Measurements from ENCODE around the gene CCAR1.
"Not testable (repeated sequence)": the region's sequence is repeated elsewhere in the genome, so short reads cannot be mapped to it uniquely, and the experiment has no call there.

CCAR1 gene

GRCh38 chr10:68759967-68760366, 38.9 kb downstream of the CCAR1 start:
- DNase-seq: no peak

GRCh38 chr10:68767407-68767806, 46.4 kb downstream of the CCAR1 start:
- not testable (repeated sequence) for DNase-seq

- no peak for DNase-seq
Observed at GRCh38 chr10:68781613-68782574, 60.9 kb downstream of the CCAR1 start.

GRCh38 chr10:68784476-68784875, 63.4 kb downstream of the CCAR1 start:
- no peak for DNase-seq

GRCh38 chr10:68787813-68788212, 66.8 kb downstream of the CCAR1 start:
- DNase-seq: no peak

- no peak for DNase-seq
Observed at GRCh38 chr10:68790476-68790875, 69.4 kb downstream of the CCAR1 start.

- DNase-seq: no peak
Observed at GRCh38 chr10:68792115-68792514, 71.1 kb downstream of the CCAR1 start.

GRCh38 chr10:68795886-68796532, 75.0 kb downstream of the CCAR1 start:
- DNase-seq: no peak

GRCh38 chr10:68796605-68797004, 75.6 kb downstream of the CCAR1 start:
- DNase-seq: no peak

GRCh38 chr10:68800211-68800610, 79.2 kb downstream of the CCAR1 start:
- DNase-seq: no peak

- no peak for DNase-seq
Observed at GRCh38 chr10:68804692-68805091, 83.7 kb downstream of the CCAR1 start.

GRCh38 chr10:68810830-68811229, 89.8 kb downstream of the CCAR1 start:
- not testable (repeated sequence) for DNase-seq

- no peak for DNase-seq
Observed at GRCh38 chr10:68811314-68812009, 90.4 kb downstream of the CCAR1 start.

GRCh38 chr10:68812420-68812819, 91.4 kb downstream of the CCAR1 start:
- no peak for DNase-seq

- DNase-seq: peak in 23 of 56 donors; percentile 1 to 81 (median 34)
Observed at GRCh38 chr10:68813559-68813958, 92.5 kb downstream of the CCAR1 start.

GRCh38 chr10:68816796-68817412, 95.9 kb downstream of the CCAR1 start:
- no peak for DNase-seq

- DNase-seq: not testable (repeated sequence)
Observed at GRCh38 chr10:68820359-68820758, 99.3 kb downstream of the CCAR1 start.

GRCh38 chr10:68822626-68823025, 101.6 kb downstream of the CCAR1 start:
- DNase-seq: not testable (repeated sequence)

GRCh38 chr10:68826764-68827591, 105.9 kb downstream of the CCAR1 start, which contains the start of gene STOX1:
STOX1 (plus strand) TSS chr10:68827531; CDS start chr10:68827624, 93 bp downstream.
- DNase-seq: peak in 41 of 56 donors; percentile 4 to 66 (median 39)

- DNase-seq: not testable (repeated sequence)
Observed at GRCh38 chr10:68827592-68827959, 106.5 kb downstream of the CCAR1 start.
